ENCODE results near the gene PAWR. TPM values are rescaled to one million over a fixed set of nuclear protein-coding genes. Genes with fewer than 3 reads are reported as not detected.

The PAWR gene
- total RNA-seq, 1 donor from 2014 or later, result 52.1 TPM

- no peaks in the 10 kb centered on the region for H3K4me1 Mint-ChIP-seq
- no peak overlapping the region for H3K4me3 Mint-ChIP-seq
- no peak for TF ChIP-seq CTCF (conservative IDR thresholded peaks at IDR 0.05)
- no peaks in the 10 kb centered on the region for H3K27me3 Mint-ChIP-seq (ENCODE audit: low read depth)
- no peak for DNase-seq (ENCODE audit: low read depth, low spot score)
- H3K36me3 Mint-ChIP-seq (ENCODE audit: low read depth), result peaks cover 6% of the 10 kb centered on the region
- H3K27ac Mint-ChIP-seq (ENCODE audit: unreplicated experiment), result no peak overlapping the region
- H3K9me3 Mint-ChIP-seq, result no peaks in the 10 kb centered on the region
These were observed 71.8 kb downstream of the PAWR start for GRCh38 chr12:79618848-79619404.

- Mint-ChIP-seq H3K36me3 (ENCODE audit: low read depth) (peaks cover 6% of the 10 kb centered on the region), H3K4me3 (no peak overlapping the region), H3K9me3 (no peaks in the 10 kb centered on the region), H3K27me3 (ENCODE audit: low read depth) (no peaks in the 10 kb centered on the region), H3K27ac (ENCODE audit: unreplicated experiment) (no peak overlapping the region), H3K4me1 (no peaks in the 10 kb centered on the region)
- TF ChIP-seq CTCF (conservative IDR thresholded peaks at IDR 0.05), result no peak
- DNase-seq (ENCODE audit: low read depth, low spot score), result no peak
These were observed 73.1 kb downstream of the PAWR start for GRCh38 chr12:79617696-79618095.

GRCh38 chr12:79615596-79616560 lies 74.9 kb downstream of the PAWR start:
- H3K9me3 Mint-ChIP-seq, result no peaks in the 10 kb centered on the region
- no peaks in the 10 kb centered on the region for H3K4me1 Mint-ChIP-seq
- H3K36me3 Mint-ChIP-seq (ENCODE audit: low read depth), result peaks cover 6% of the 10 kb centered on the region
- H3K27ac Mint-ChIP-seq (ENCODE audit: unreplicated experiment), result no peak overlapping the region
- no peaks in the 10 kb centered on the region for H3K27me3 Mint-ChIP-seq (ENCODE audit: low read depth)
- DNase-seq (ENCODE audit: low read depth, low spot score), result no peak
- TF ChIP-seq CTCF (conservative IDR thresholded peaks at IDR 0.05), result no peak
- H3K4me3 Mint-ChIP-seq, result no peak overlapping the region

- Mint-ChIP-seq H3K27ac (ENCODE audit: unreplicated experiment) (no peak overlapping the region), H3K9me3 (no peaks in the 10 kb centered on the region), H3K27me3 (ENCODE audit: low read depth) (no peaks in the 10 kb centered on the region), H3K4me3 (no peak overlapping the region), H3K36me3 (ENCODE audit: low read depth) (peaks cover 13% of the 10 kb centered on the region), H3K4me1 (no peaks in the 10 kb centered on the region)
- DNase-seq (ENCODE audit: low read depth, low spot score), result no peak
- no peak for TF ChIP-seq CTCF (conservative IDR thresholded peaks at IDR 0.05)
These were observed 76.0 kb downstream of the PAWR start for GRCh38 chr12:79614730-79615129.

- H3K4me3 Mint-ChIP-seq, result no peak overlapping the region
- no peaks in the 10 kb centered on the region for H3K27me3 Mint-ChIP-seq (ENCODE audit: low read depth)
- peaks cover 8% of the 10 kb centered on the region for H3K36me3 Mint-ChIP-seq (ENCODE audit: low read depth)
- no peak for TF ChIP-seq CTCF (conservative IDR thresholded peaks at IDR 0.05)
- no peak for DNase-seq (ENCODE audit: low read depth, low spot score)
- H3K4me1 Mint-ChIP-seq, result no peaks in the 10 kb centered on the region
- no peak overlapping the region for H3K27ac Mint-ChIP-seq (ENCODE audit: unreplicated experiment)
- H3K9me3 Mint-ChIP-seq, result no peaks in the 10 kb centered on the region
These were observed 88.9 kb downstream of the PAWR start for GRCh38 chr12:79601908-79602307.
